Measurements from ENCODE around the gene FUT3.
"Not testable (repeated sequence)": the region's sequence is repeated elsewhere in the genome, so short reads cannot be mapped to it uniquely, and the experiment has no call there.

FUT3 gene

DNA sequence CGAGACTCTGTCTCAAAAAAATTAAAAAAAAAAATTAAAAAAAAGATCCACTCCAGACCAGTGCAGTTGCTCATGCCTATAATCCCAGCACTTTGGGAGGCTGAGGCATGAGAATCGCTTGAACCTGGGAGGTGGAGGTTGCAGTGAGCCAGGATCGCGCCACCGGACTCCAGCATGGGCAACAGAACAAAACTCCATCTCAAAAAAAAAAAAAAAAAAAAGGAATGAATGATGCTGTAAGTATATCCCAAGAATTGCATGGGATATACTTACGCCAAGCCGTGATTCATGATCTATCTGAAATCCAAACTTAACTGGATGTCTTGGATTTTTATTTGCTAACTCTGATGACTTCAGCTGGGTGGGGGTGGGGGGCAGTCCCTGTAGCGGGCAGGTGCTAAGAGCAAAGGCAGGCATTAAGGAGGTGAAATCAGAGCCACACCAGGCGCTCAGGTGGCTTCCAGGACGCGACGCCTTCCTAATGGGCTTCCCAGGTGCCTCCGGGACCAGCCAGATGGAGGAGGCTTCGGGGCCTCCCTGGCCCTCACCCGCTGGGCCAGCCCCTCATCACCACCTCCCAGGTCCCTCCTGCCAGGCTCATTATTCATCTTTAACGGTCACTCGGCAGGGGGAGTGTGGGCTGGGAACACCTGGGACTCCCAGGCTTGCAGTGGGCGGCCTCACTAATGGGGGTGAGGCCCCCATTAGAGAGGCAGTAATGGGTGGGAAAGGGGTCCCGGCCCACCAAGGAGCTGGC lies 30.5 kb upstream of the FUT3 start:
- no peak for DNase-seq

DNA sequence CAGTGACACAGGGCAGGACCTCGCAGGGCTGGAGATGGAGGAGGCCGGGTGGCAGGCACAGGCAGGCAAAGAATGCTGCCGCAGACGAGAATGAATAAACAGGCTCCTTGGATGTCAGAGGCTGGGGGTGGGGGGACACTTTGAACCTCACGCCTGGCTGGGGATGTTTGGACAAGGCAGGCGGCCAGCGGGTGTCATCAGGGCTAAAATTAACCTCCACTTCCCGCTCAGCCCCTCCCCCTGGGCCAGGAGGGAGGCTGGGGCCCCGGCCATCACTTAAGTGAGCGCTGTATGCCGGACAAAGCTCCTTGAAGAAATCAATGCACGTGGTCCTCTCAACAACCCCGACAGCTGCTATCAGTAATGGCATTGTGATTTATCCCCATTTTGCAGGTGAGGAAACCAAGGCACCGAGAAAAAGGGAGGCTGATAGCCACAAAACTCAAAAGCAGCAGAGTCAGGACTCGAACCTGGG lies 29.4 kb upstream of the FUT3 start:
- no peak for DNase-seq

DNA sequence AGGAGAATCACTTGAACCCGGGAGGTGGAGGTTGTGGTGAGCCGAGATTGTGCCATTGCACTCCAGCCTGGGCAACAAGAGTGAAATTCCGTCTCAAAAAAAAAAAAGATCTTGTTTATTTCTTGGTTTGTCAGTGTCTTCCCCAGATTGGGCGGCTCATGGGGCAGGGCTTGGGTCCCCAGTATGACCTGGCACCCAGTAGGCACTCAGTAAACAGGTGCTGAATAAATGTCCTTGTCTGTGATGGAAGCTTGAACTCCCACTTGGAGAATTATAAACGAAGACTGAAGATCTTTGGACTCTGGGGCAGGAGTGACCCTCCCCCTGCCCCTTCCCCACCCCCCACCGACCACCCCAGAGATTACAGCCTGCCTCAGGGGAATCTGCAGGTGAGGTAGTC lies 28.9 kb upstream of the FUT3 start:
- DNase-seq: no peak

DNA sequence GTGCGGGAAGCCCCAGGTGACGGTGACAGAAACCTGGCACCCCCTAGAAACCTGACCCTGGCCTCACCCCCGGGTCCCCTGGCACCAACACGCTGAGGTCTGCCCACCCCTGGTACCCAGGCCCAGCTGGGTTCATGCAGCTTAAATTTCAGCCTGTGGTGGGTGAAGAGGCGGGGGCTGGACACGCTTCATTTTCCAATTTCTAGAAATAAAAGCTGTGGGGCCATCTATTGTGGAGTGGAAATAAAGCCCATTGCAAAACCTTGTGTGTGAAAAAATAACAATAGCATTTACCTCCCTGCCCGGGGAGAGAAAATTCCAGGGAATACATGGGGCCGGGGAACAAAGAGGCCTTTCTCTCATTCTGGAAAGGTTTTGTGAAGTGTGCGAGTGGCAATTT lies 26.6 kb upstream of the FUT3 start:
- no peak for DNase-seq

DNA sequence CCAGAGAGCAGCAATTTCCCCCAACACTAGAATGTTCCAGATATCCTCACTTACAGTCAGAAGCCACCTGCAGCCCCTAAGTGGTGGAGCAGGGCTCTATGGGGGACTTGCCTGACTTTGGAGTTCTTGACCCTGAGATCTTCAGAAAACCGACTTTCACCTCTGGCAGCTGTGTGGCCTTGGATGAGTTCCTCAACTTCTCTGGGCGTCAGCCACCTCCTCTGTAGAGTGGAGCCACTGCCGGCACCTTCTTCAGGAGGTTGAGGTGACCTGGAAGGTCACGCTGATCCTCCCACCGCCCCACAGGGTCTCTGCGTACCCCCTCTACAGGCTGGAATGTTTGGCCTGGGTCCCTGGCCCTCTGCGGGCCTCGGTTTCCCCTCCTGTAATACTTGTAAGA lies 26.2 kb upstream of the FUT3 start:
- no peak for DNase-seq

DNA sequence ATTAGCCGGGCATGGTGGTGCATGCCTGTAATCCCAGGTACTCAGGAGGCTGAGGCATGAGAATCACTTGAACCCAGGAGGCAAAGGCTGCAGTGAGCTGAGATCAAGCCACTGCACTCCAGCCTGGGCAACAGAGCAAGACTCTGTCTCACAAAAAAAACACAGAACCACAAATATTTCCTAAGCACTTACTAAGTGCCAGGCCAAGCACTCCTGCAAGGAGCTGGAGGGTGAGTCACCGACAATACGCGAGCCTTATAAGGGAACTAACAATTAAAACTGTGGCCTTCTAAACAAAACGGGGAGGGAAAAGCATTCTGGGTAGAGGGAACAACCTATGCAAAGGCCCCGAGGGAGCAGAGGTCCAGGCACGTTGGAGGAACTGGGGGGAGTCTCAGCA lies 23.2 kb upstream of the FUT3 start:
- not testable (repeated sequence) for DNase-seq

DNA sequence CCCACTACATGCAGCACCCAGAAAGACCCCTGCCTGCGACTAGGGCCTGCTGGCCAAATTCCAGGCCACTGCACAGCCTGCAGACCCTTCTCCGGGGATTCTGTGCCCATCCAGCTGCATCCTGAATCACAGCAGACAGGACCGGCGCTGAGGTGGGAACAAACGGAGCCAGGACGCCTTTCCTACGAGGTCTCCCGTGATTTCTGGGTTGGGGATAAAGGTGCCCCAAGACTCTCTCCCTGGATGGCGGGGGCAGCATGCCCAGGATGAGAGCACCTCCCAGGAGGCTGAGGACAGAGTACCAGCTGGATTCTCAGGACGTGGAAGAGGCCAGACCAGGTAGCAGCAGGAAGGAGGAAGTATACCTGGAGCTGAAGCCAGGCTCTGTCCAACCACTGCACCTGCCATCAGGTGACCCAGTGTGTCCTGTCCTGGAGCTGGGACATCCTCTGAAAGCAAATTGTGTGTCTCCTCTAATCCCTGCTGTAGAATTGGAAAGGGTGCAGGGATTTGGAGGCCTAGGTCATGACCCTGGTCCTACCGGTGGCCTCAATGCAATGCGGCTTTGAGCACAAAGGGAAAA lies 22.5 kb upstream of the FUT3 start:
- no peak for DNase-seq

DNA sequence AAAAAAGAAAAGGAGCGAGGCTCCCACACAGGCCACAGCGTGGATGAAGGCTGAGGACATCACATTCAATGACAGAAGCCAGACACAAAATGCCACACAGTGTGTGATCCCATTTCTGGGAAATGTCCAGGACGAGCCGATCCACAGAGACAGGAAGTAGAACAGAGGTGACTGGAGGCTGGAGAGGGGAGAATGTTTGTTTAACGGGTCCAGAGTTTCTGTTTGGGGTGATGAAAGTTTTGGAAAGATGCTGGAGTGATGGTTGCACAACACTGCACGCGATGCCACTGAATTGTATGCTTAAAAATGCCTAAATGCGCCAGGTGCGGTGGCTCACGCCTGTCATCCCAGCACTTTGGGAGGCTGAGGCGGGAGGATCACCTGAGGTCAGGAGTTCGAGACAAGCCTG lies 19.7 kb upstream of the FUT3 start:
- no peak for DNase-seq

DNA sequence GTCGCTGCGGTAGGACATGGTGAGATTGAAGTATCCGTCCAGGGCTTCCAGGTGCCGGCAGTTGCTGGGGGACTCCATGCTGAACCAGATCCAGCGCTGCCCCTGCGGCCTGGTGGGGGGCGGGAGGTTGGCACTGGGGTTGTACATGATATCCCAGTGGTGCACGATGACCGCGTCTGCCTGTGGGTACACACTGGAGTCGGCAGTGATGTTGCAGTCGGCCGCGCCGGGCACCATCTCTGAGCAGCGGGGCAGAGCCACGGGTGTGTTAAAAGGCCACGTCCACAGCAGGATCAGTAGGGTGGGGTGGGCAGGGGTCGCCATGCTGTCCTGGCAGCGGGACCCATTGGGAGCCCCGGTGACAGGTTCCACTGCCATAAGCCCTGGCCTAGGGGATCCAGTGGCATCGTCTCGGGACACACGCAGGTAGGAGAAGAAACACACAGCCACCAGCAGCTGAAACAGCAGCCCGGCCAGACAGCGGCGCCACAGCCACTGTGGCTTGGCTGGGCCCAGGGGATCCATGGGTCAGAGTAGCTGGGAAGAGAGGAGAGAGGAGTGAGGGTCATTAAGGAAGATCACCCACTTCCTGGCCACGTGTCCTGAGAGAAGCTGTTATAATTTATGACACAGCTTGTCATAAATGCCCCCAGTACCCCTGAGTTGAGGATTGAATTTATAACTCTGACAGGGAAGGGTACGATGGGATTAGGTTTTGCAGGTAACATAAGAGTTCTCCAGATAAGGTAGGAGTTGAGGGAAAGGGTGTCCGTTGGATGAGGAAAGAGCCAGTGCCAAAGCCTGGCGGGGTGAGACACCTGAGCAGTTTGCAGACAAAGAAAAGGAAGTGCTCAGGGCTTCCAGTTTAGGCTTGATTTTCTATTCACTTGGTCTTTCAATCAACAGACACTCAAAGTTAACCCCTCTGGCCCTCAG lies 16.2 kb upstream of the FUT3 start:
- no peak for DNase-seq

DNA sequence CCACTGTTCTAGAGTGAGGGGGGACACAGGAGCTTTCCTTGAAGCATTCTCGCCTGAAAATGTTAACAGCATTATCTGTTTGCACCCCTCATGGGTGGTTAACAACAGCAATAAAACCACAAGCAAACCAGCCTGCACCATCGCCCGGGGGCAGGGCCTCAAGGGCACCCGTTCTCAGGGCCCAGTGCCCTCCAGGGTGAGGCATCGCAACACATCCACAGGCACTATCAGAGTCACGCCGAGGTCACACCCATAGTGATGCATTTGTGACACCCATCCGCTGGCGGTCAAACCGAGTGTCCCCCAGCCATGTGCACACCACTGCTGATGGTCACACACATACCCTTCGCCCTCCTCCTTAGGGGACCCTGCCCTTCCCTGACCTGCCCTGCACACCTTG lies 14.5 kb upstream of the FUT3 start:
- DNase-seq: no peak

DNA sequence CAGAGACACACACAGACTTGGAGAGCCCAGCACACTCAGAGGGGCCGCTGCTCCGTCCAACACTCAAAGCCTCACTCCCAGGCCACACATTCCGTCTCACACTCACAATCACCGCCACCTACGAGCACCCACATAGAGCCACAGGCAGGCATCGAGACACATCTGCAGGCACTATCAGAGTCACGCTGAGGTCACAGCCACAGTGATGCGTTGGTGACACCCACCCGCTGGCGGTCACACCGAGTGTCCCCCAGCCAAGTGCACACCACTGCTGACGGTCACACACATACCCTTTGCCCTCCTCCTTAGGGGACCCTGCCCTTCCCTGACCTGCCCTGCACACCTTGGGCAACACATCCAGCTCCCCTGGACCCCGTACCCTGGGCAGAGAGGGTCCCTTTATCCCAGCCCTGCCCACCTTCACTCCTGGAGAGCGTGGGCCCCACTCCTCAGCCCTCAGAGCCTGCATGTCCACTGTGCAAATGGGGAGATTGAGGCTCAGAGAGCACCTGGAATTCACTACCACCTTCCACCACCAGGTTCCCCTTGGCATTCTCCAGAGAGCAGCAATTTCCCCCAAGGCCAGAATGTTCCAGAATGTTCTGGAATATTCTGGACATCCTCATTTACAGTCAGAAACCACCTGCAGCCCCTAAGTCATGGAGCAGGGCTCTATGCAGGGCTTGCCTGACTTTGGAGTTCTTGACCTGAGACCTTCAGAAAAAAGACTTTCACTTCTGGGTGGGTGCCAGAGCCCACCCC lies 13.7 kb upstream of the FUT3 start:
- DNase-seq: no peak

DNA sequence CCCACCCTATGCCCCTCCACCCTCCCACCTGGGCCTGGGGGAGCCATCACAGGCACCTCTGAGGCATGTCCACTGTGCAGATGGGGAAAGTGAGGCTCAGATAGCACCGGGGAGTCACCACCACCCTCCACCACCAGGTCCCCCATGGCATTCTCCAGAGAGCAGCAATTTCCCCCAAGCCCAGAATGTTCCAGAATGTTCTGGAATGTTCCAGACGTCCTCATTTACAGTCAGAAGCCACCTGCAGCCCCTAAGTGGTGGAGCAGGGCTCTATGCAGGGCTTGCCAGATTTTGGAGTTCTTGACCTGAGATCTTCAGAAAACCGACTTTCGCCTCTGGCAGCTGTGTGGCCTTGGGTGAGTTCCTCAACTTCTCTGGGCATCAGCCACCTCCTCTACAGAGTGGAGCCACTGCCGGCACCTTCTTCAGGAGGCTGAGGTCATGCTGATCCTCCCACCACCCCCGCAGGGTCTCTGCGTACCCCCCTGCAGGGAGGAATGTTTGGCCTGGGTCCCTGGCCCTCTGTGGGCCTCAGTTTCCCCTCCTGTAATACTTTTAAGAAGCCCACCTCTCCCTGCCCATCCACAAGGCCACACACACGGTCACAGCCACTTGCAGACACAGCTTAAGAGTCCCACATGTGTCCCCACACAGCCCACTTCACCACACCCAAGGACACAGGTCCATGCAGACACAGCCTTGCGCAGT lies 12.9 kb upstream of the FUT3 start:
- DNase-seq: no peak

DNA sequence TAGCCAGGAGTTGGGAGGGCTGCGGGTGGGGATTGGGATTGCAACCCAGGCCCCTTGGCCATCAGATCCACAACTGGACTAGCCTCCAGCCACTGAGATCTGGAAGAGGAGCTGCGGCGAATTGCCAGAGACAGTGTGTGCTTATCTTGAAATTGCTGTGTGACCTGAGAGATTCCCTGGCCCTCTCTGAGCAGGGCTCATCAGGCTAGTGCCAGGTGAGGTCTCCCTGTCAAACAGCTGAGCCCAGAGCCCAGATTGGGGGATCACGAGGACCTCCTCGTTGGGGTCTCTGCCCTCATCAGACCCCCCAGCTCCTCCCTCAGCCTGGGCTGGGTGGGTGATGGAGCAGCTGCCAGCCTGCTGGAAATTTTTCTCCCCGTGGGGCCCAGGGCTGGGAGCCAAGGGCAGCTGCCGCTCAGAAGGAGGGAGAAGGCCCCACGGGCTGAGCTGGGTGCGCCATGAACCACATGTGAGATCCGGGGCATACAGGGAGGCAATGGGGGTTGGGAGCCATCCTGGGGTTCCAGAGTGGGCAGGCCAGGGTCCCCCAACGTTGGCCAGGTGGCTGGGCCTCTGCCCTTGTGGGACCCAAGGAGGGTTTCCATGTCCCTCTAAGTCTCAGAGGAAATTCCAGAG lies 11.9 kb upstream of the FUT3 start:
- no peak for DNase-seq

DNA sequence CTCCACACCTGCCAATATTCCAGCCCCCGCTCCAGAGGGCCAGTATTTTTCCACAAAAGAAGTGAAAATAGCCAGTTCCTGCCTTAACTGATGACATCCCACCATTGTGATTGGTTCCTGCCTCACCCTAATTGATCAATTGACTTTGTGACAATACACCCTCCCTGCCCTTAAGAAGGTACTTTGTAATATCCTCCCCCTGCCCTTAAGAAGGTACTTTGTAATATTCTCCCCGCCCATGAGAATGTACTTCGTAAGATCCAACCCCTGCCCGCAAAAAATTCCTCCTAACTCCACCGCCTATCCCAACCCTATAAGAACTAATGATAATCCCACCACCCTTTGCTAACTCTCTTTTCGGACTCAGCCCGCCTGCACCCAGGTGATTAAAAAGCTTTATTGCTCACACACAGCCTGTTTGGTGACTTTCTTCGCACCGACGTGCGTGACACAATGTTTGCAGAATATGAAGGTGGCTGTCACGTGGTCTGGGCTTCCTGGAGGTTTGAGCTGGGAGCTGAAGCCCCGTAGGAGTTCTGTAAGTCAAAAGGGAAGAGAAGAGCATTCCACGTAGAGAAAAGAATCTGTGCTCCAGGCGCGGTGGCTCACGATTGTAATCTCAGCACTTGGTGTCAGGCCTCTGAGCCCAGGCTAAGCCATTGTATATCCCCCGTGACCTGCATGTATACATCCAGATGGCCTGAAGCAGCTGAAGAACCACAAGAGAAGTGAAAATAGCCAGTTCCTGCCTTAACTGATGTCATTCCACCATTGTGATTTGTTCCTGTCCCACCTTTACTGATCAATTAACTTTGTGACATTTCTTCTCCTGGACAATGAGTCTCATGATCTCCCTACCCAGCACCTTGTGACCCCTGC lies 6.2 kb upstream of the FUT3 start:
- DNase-seq: no peak

DNA sequence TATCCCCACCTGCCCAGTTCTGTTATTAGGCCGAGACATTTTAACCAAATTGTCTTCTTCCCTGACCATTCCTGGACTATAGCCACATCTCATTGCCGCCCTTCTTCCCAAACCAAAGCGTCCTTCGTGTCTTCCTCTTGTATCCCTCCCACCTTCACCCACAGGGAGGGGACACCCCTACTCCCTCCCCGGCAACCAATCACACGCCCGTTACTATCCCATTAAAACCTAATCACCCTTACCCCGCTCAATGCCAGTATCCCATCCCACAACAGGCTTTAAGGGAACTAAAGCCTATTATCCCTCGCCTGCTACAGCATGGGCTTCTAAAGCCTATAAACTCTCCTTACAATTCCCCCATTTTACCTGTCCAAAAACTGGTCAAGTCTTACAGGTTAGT lies 3.9 kb upstream of the FUT3 start:
- DNase-seq: not testable (repeated sequence)

DNA sequence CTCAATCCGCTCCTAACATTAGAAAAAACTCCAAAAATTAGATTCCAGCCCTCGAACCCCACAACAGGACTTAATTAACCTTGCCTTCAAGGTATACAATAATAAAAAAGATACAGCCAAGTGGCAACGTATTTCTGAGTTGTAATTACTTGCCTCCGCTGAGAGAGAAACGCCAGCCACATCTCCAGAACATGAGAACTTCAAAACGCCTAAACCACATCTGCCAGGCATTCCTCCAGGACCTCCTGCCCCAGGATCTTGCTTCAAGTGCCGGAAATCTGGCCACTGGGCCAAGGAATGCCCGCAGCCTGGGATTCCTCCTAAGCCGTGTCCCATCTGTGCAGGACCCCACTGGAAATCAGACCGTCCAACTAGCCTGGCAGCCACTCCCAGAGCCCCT lies 2.9 kb upstream of the FUT3 start:
- DNase-seq: not testable (repeated sequence)

DNA sequence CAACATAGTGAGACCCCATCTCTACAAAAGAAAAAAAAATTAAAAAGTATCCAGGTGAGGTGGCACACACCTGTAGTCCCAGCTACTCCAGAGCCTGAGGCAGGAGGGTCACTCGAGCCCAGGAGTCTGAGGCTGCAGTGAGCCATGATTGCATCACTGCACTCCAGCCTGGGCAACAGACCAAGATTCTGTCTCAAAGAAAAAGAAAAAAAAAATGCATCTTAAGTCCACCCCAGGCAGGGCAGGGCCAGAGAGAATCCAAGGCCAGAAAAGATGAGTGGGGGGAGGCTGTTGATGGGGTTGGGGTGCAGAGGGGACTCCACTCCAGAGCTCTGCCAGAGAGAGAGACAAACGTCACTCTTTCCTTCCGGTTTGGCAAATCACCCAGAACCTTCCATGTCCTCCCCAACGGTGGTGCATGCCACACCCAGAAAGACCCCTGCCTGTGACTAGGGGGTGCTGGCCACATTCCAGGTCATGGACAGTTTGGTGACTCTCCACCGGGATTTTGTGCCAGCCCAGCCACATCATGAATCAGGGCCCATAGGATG lies 431 bp downstream of the FUT3 start:
- no peak for DNase-seq

DNA sequence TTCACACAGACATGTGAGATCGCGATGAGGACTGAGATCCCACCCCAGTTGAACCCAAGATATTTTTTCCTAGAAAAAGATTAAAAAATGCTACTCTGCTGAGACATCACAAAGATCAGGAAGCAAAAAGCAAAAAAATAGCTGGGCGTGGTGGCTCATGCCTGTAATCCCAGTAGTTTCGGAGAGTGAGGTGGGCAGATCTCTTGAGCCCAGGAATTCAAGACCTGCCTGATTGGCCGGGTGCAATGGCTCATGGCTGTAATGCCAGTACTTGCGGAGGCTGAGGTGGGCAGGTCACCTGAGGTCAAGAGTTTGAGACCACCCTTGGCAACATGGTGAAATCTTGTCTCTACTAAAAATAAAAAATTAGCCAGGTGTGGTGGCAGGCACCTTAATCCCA lies 1.1 kb downstream of the FUT3 start:
- no peak for DNase-seq

DNA sequence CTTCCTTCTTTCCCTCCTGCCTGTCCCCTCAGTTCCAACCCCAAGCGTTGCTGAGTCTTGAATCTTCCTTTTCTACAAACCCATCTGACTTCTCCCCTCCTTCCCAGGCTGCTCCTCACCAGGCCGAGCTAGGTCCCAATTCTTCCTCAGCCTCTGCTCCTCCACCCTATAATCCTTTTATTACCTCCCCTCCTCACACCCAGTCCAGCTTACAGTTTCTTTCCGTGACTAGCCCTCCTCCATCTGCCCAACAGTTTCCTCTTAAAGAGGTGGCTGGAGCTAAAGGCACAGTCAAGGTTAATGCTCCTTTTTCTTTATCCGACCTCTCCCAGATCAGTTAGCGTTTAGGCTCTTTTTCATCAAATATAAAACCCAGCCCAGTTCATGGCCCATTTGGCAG lies 2.6 kb downstream of the FUT3 start:
- not testable (repeated sequence) for DNase-seq

DNA sequence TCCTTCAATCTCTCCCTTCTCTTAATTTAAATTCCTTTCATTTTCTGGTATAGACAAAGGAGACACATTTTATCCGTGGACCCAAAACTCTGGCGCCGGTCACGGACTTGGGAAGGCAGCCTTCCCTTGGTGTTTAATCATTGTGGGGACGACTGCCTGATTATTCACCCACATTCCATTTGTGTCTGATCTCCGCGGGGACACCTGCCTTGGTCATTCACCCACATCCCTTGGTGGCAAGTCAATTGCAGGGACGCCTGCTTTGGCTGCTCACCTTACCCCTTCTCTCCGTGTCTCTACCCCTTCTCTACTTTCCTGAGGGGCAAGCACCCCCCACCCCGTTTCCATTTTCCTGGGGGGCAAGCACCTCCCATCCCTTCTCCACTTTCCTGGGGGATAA lies 3.4 kb downstream of the FUT3 start:
- not testable (repeated sequence) for DNase-seq

All from activated gamma-delta T cell (primary cell).